Spinal cord (tissue), 10 donors: ENCODE measurements around the gene IKBKG. TPM values are rescaled to one million over a fixed set of nuclear protein-coding genes. Genes with fewer than 3 reads are reported as not detected.

Experiments used
- DNase-seq, 6 donors: peaks; one replicate each; pipeline versions ENCODE4 v3.0.0 to v3.0.0-alpha.2; 2013 to 2015; ENCODE audit warnings: low spot score in 6 of 6, low read depth in 4 of 6
- H3K27ac ChIP-seq: one replicate; pipeline ENCODE4 v1.5.1; 2013; ENCODE audit warnings: low read depth, low read length, control low read depth
- H3K27me3 ChIP-seq: one replicate; pipeline ENCODE4 v1.6.1; 2013; ENCODE audit warnings: low read length; ENCODE audit not compliant: control insufficient read depth, insufficient read depth
- H3K36me3 ChIP-seq: one replicate; pipeline ENCODE4 v1.6.1; 2013; ENCODE audit warnings: low read length; ENCODE audit not compliant: control insufficient read depth, insufficient read depth
- H3K4me1 ChIP-seq: one replicate; pipeline ENCODE4 v1.6.1; 2013; ENCODE audit warnings: low read length; ENCODE audit not compliant: control insufficient read depth, insufficient read depth
- H3K4me3 ChIP-seq: one replicate; pipeline ENCODE4 v1.5.1; 2013; ENCODE audit warnings: low read depth, low read length, control low read depth
- H3K9me3 ChIP-seq: one replicate; pipeline ENCODE4 v1.6.1; 2013; ENCODE audit warnings: low read length; ENCODE audit not compliant: control insufficient read depth, insufficient read depth
- WGBS: methylation state at CpG from one replicate; pipeline ENCODE4 v1.1.5; 2013; ENCODE audit warnings: missing lambda C conversion rate; ENCODE audit not compliant: insufficient coverage; 5-methylcytosine and 5-hydroxymethylcytosine counted together
- polyA plus RNA-seq, 2 donors: library from polyadenylated mRNA; unstranded; fragments of 120-200 nt; gene quantifications; one replicate each; pipeline ENCODE4 v1.2.1, GENCODE V29; 2013; ENCODE audit not compliant: insufficient read length in 2 of 2
- total RNA-seq, 2 donors: library from RNA; depleted of rRNA in 1 of 2; stranded (reverse); fragments of 120-200 nt in 1 of 2; fragments of >200 nt in 1 of 2; gene quantifications; one replicate each; pipeline versions ENCODE4 v1.2.3 to v1.2.4, GENCODE V29; 2013 to 2014
- donor health status: healthy.

The IKBKG gene
- total and polyA plus RNA-seq, 4 donors: 7.7 to 23.9 (median 20.2) TPM

DNA sequence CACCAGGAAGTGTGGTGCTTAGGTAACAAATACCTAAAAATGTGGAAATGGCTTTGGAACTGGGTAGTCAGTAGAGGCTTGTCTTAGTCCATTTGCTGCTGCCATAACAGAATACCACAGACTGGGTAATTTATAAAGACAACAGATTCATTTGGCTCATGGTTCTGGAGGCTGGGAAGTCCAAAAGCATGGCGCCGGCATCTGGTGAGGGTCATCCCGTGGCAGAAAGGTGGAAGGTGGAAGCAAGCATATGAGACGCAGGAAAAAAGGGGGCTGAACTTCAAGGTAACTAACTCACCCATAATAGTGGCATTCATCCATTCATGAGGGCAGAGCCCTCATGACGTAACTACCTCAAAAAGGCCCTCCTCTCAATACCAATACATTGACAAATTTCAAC is 38.0 kb upstream of the IKBKG start:
- Histone ChIP-seq H3K4me3 (no peak overlapping the region), H3K27ac (no peak overlapping the region), H3K27me3 (no peaks in the 10 kb centered on the region), H3K36me3 (peaks cover 51% of the 10 kb centered on the region), H3K9me3 (no peaks in the 10 kb centered on the region), H3K4me1 (peaks cover 15% of the 10 kb centered on the region)
- DNase-seq: no peak
- WGBS: 60% methylated on average over 1 of the region's 5 CpGs

DNA sequence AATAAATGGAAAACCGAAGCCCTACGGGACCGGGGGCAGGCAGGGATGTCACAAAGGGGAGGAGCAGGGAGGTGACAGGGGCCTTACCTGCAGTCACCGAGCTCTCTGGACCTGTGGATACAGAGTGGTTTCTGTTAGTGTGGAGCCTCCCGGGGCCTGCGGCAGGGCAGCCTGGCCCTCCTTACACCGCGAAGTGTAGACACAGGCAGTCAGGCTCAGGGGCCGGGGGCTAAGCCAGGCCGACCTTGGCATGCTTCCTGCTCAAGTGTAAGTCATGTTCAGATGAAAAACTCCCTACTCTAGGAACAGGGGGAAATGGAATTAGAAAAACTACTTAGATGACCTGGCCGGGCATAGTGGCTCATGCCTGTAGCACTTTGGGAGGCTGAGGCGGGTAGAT is 35.7 kb upstream of the IKBKG start:
- H3K27me3 ChIP-seq: no peaks in the 10 kb centered on the region
- DNase-seq: no peak
- 96% methylated on average over 8 of the region's 12 CpGs for WGBS
- H3K4me3 ChIP-seq: no peak overlapping the region
- peaks cover 38% of the 10 kb centered on the region for H3K36me3 ChIP-seq
- no peaks in the 10 kb centered on the region for H3K9me3 ChIP-seq
- peaks cover 21% of the 10 kb centered on the region for H3K4me1 ChIP-seq
- H3K27ac ChIP-seq: no peak overlapping the region

DNA sequence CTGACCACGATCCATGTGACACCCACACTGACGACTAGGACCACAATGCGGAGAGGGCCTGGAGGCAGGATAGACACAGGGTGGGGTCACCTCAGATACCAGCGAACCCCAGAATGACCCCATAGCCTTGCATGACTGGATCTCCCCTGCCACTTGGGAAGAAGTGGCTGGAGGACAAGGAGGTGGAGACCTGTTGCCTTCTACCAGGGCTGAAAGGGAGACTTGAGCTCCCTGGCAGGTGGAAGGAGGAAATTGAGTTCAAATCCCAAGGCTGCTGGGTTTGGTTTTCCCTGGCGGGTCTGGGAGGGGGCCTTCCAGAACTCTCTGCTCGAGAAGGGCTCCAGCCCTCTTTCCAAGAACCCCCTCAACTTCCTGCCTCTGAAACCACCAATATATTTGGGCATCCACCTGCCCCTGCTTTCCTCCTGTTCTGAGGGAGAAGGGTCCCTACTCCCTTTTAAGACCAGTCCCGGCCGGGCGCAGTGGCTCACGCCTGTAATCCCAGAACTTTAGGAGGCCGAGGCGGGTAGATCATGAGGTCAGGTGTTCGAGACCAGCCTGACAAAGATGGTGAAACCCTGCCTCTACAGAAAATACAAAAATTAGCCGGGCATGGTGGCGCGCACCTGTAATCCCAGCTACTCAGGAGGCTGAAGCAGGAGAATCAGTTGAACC is 34.4 kb upstream of the IKBKG start:
- H3K36me3 ChIP-seq: peaks cover 25% of the 10 kb centered on the region
- H3K4me3 ChIP-seq: no peak overlapping the region
- no peak overlapping the region for H3K27ac ChIP-seq
- H3K9me3 ChIP-seq: no peaks in the 10 kb centered on the region
- WGBS: 90% methylated on average over 14 of the region's 16 CpGs
- H3K4me1 ChIP-seq: peaks cover 22% of the 10 kb centered on the region
- no peak for DNase-seq
- H3K27me3 ChIP-seq: no peaks in the 10 kb centered on the region

DNA sequence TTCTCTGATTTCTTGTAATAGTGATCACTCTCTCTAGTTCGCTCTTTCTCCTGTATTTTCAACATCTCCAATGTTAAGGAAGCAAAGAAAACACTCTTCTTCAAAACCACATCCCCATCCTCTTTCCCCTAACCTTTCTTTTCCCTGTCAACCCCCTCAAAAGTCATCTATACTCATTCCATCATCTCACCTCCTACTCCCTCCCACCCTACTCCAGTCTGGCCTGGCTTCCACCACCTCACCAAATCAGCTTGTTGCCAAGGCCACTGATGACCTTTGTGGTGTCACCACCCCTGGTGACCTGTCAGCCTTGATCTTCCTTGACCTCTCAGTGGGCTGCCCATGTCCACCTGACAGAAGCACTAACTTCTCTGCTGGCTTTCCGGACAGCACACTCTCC is 33.7 kb upstream of the IKBKG start:
- Histone ChIP-seq H3K4me3 (no peak overlapping the region), H3K27ac (no peak overlapping the region), H3K4me1 (peaks cover 22% of the 10 kb centered on the region), H3K9me3 (no peaks in the 10 kb centered on the region), H3K27me3 (no peaks in the 10 kb centered on the region), H3K36me3 (peaks cover 19% of the 10 kb centered on the region)
- WGBS: 69% methylated on average over 2 of the region's 2 CpGs
- DNase-seq: no peak

DNA sequence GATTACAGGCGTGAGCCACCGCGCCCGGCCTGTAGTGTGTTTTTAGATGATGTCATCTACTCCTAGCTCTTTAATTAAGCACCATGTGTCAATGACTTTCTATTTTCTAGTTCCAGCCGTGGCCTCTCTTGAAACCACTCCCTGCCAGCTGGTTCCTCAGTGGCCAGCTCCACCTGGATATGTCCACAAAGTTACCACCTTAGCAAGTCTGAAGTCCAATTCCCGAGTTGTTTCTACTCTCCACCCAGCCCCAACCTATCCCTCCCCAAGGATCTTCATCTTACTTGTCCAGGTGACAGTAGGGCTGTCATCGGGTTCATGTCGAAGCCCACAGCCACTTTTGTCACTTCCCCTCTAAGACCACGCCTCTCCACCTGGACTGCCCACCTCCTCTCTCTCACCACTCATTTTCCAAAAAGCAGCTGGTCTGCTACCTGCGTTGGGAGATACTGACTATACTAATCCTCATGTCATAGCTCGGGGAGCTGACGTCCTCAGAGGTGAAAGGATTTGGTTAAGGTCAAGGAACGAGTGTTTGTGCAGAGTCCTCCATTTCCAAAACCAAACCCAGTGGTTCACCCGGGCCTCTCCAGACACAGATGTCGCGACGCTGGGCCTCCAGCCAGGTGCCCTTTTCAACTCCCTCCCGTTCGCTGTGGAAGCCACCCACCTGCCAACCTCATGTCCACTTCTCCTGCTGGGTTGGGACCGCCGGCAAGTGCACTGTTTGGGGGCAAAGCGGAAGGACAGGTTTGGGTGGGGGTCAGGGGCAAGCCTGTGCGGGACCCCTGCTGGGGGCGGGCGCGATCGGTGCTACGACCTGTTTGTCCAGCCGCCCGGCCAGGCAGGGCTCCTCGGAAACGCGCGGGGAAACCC is 32.1 kb upstream of the IKBKG start:
- Histone ChIP-seq H3K27me3 (no peaks in the 10 kb centered on the region), H3K4me3 (peak overlapping the region; percentile 80), H3K4me1 (peaks cover 22% of the 10 kb centered on the region), H3K9me3 (no peaks in the 10 kb centered on the region), H3K36me3 (peaks cover 13% of the 10 kb centered on the region), H3K27ac (peak overlapping the region; percentile 86)
- WGBS: 31% methylated on average over 26 of the region's 34 CpGs
- peak in 2 of 6 donors; percentile 7 to 19 for DNase-seq

DNA sequence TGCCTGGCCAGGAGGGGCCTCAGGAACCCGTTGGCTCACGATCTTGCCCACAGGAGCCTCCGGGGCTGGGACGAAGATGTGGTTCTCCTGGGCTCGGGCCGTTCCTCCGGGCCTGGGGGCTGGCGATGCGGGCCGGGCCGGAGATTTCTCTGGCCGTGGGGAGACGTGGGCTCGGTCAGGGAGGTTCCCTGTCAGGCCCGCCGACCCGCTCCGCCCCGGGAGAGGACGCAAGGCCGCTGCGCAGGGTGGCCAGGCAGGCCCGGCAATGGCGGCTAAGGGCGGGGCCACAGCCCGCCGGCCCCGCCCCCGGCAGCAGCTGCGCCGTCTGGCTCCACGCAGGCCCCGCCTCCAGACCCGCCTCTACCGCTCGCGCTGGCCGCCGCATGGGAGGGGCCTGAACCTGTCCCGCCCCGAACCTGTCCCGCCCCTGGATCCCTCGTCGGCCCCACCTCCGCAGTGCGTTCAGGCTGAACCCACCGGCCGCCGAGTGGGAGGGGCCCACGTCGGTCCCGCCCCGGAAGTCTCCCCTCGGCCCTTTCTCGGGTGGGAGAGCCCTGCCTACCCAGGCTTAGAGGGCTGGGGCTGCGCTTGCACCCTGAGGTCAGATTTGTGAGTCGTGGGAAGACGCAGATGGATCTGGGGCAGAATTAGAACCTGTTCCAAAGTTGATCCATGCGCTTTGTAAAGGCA is 31.3 kb upstream of the IKBKG start, which contains the start of gene FAM3A:
FAM3A (minus strand) TSS at position 267 of the 690 bp plus-strand sequence. CDS start 460 bp downstream, outside the sequence.
- 25% methylated on average over 59 of the region's 59 CpGs for WGBS
- peak within 1 kb of the TSS; percentile 80 for H3K4me3 ChIP-seq
- peaks cover 12% of the 10 kb centered on the region for H3K36me3 ChIP-seq
- no peaks in the 10 kb centered on the region for H3K27me3 ChIP-seq
- H3K27ac ChIP-seq: peak within 1 kb of the TSS; percentile 88
- H3K9me3 ChIP-seq: no peaks in the 10 kb centered on the region
- peak; percentile 61 to 95 (median 72) for DNase-seq
- H3K4me1 ChIP-seq: peaks cover 22% of the 10 kb centered on the region

DNA sequence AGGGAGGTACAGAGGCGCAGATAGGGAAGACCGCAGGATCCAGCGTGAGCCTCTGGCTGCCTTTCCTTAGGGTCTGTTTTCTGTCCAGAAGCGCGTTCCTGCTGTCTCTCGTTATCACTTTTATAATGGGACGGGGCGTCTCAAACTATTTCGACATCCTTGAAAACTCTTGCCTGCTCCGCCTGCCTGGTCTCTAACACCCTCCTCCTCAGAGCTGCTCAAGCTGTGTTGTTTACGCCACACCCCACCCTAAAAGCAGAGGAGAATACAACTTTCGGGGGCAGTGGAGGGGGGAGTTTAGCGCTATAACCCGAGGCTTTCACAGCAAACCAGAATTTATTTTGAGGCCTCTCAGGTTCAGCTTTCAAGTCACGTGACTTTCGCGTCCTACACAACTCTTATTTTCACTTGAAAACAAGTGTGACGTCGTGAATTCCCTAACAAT is 30.7 kb upstream of the IKBKG start:
- Histone ChIP-seq H3K27ac (peak overlapping the region; percentile 88), H3K4me3 (peak overlapping the region; percentile 36), H3K9me3 (no peaks in the 10 kb centered on the region), H3K36me3 (peaks cover 10% of the 10 kb centered on the region), H3K27me3 (no peaks in the 10 kb centered on the region), H3K4me1 (peaks cover 22% of the 10 kb centered on the region)
- 44% methylated on average over 14 of the region's 19 CpGs for WGBS
- DNase-seq: peak in 3 of 6 donors; percentile 17 to 70 (median 67)

DNA sequence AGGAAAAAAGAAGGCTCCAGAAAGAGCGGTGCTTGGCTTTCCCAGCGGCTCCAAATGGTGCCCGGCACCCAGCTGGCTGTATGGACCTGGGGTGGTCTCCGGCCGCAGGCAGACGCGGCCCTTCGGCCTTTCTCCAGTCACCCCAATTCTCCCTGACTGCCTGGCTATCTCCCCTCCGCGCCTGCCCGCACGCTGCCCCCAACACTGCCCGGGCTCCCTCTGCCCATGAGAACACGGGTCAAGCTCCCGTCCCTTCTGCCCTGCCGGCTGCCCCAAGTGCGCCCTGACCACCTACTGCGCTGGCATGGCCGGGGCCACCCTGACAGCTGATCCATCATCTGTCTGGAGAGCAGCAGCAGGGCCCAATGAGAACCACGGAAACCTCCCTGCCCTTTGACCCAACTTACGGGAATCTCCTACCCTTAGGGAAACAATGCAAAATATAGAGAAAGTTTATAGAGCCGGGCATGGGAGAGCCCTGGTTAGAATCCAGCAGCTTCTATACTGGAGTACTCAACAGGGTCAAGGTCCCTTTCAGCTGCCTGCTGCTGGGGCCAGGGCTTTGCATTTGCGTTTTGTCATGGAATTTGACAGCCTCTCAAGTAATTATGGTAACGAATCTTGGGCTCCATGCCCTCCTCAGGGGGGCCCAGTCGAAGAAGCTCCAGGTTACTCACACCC is 30.2 kb upstream of the IKBKG start:
- 31% methylated on average over 22 of the region's 25 CpGs for WGBS
- Histone ChIP-seq H3K4me1 (peaks cover 22% of the 10 kb centered on the region), H3K27ac (peak overlapping the region; percentile 88), H3K4me3 (peak overlapping the region; percentile 2), H3K36me3 (peaks cover 7% of the 10 kb centered on the region), H3K27me3 (no peaks in the 10 kb centered on the region), H3K9me3 (no peaks in the 10 kb centered on the region)
- DNase-seq: no peak

DNA sequence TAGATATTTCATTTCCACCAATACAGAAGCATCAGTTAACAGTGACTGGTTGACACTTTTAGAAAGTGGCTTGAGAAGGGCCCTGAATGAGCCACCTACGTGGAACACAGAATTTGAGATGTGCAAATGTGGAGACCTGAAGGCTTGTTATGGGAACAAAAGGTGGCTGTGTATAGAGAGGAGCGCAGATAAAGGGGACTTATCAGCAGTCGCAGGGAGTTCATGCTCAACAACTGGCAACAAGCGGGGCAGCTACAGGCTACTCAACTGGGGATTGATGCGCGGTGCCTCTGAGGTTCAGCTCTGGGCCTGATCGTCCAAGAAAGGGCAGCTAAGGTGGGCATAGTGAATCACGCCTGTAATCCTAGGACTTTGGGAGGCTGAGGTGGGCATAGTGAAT is 28.0 kb upstream of the IKBKG start:
- no peak overlapping the region for H3K4me3 ChIP-seq
- no peaks in the 10 kb centered on the region for H3K27me3 ChIP-seq
- H3K36me3 ChIP-seq: no peaks in the 10 kb centered on the region
- peaks cover 22% of the 10 kb centered on the region for H3K4me1 ChIP-seq
- no peak for DNase-seq
- WGBS: 93% methylated on average over 6 of the region's 8 CpGs
- no peak overlapping the region for H3K27ac ChIP-seq
- no peaks in the 10 kb centered on the region for H3K9me3 ChIP-seq
